Mesodermal cell (in vitro differentiated cells): Measurements from ENCODE around the gene ATXN7L1.
A peak's percentile ranks its signal among the peaks of the same experiment; 100 is the strongest.
"Not testable (repeated sequence)": the region's sequence is repeated elsewhere in the genome, so short reads cannot be mapped to it uniquely, and the experiment has no call there.

Experiments
- H3K27ac ChIP-seq: 2 replicates; pipeline ENCODE4 v1.7.0; 2013; ENCODE audit warnings: mild to moderate bottlenecking, low read depth, low read length, moderate library complexity; ENCODE audit not compliant: severe bottlenecking
- H3K36me3 ChIP-seq: 2 replicates; pipeline ENCODE4 v1.7.1; 2013; ENCODE audit warnings: mild to moderate bottlenecking, low read length, moderate library complexity; ENCODE audit not compliant: control insufficient read depth, insufficient read depth
- H3K4me1 ChIP-seq: one replicate; pipeline ENCODE4 v1.7.1; 2013; ENCODE audit warnings: mild to moderate bottlenecking, low read length; ENCODE audit not compliant: insufficient read depth, control insufficient read depth, poor library complexity, severe bottlenecking
- H3K4me3 ChIP-seq: 2 replicates; pipeline ENCODE4 v1.7.0; 2013; ENCODE audit warnings: low read length, control low read depth, mild to moderate bottlenecking; ENCODE audit not compliant: insufficient read depth, poor library complexity, severe bottlenecking; ENCODE audit errors: extremely low read depth
- H3K9me3 ChIP-seq: 2 replicates; pipeline ENCODE4 v1.7.1; 2013; ENCODE audit warnings: mild to moderate bottlenecking, low read length, moderate library complexity; ENCODE audit not compliant: control insufficient read depth
- whole genome bisulfite sequencing, 2 experiments: methylation state at CpG; one replicate each; pipeline ENCODE4 v1.1.5; 2013; ENCODE audit warnings: missing lambda C conversion rate in 2 of 2; ENCODE audit not compliant: insufficient coverage in 2 of 2; 5-methylcytosine and 5-hydroxymethylcytosine counted together

ATXN7L1 gene

GRCh38 chr7:105890290-105890997, 14.0 kb upstream of the ATXN7L1 start:
- 78 to 80% methylated on average over 1 to 2 of the region's 4 CpGs for WGBS, 2 experiments
- Histone ChIP-seq H3K27ac (no peak overlapping the region), H3K4me3 (no peak overlapping the region), H3K36me3 (no peaks in the 10 kb centered on the region), H3K4me1 (peaks cover 4% of the 10 kb centered on the region), H3K9me3 (no peaks in the 10 kb centered on the region)

GRCh38 chr7:105887569-105888189, 11.3 kb upstream of the ATXN7L1 start:
- H3K36me3 ChIP-seq = no peaks in the 10 kb centered on the region
- peaks cover 4% of the 10 kb centered on the region for H3K4me1 ChIP-seq
- WGBS, 2 experiments = 82 to 83% methylated on average over 4 to 5 of the region's 6 CpGs
- H3K27ac ChIP-seq = no peak overlapping the region
- no peak overlapping the region for H3K4me3 ChIP-seq
- no peaks in the 10 kb centered on the region for H3K9me3 ChIP-seq

GRCh38 chr7:105886776-105887175, 10.4 kb upstream of the ATXN7L1 start:
- Histone ChIP-seq H3K36me3 (no peaks in the 10 kb centered on the region), H3K4me3 (no peak overlapping the region), H3K4me1 (peaks cover 4% of the 10 kb centered on the region), H3K27ac (no peak overlapping the region), H3K9me3 (no peaks in the 10 kb centered on the region)
- 93% methylated on average over 1 to 2 of the region's 2 CpGs for WGBS, 2 experiments

- Histone ChIP-seq H3K4me1 (peaks cover 4% of the 10 kb centered on the region), H3K36me3 (no peaks in the 10 kb centered on the region), H3K9me3 (no peaks in the 10 kb centered on the region), H3K27ac (no peak overlapping the region), H3K4me3 (no peak overlapping the region)
- WGBS, 2 experiments = 90 to 100% methylated on average over 2 to 4 of the region's 6 CpGs
Measured at GRCh38 chr7:105885387-105886111, 9.2 kb upstream of the ATXN7L1 start.

GRCh38 chr7:105883179-105883578, 6.8 kb upstream of the ATXN7L1 start:
- not testable (repeated sequence) for H3K4me1 ChIP-seq, H3K9me3 ChIP-seq, H3K36me3 ChIP-seq, H3K27ac ChIP-seq, H3K4me3 ChIP-seq
- 83 to 97% methylated on average over 1 to 5 of the region's 6 CpGs for WGBS, 2 experiments

GRCh38 chr7:105881439-105881838, 5.0 kb upstream of the ATXN7L1 start:
- 95 to 100% methylated on average over 1 of the region's 1 CpG for WGBS, 2 experiments
- no peaks in the 10 kb centered on the region for H3K9me3 ChIP-seq

GRCh38 chr7:105880571-105881330, 4.4 kb upstream of the ATXN7L1 start:
- peaks cover 5% of the 10 kb centered on the region for H3K4me1 ChIP-seq
- H3K27ac ChIP-seq = no peak overlapping the region
- H3K9me3 ChIP-seq = no peaks in the 10 kb centered on the region
- no peak overlapping the region for H3K4me3 ChIP-seq
- no peaks in the 10 kb centered on the region for H3K36me3 ChIP-seq
- WGBS, 2 experiments = 83 to 90% methylated on average over 5 to 6 of the region's 6 CpGs

More at GRCh38 chr7:105881439-105881838, 5.0 kb upstream of the ATXN7L1 start:
- Histone ChIP-seq H3K4me3 (no peak overlapping the region), H3K27ac (no peak overlapping the region), H3K36me3 (no peaks in the 10 kb centered on the region), H3K4me1 (peaks cover 5% of the 10 kb centered on the region)

- H3K4me3 ChIP-seq = no peak overlapping the region
- no peak overlapping the region for H3K27ac ChIP-seq
- WGBS, 2 experiments = no CpG with 5 or more reads among the region's 2 CpGs
- H3K9me3 ChIP-seq = no peaks in the 10 kb centered on the region
- peaks cover 14% of the 10 kb centered on the region for H3K4me1 ChIP-seq
- H3K36me3 ChIP-seq = peaks cover 3% of the 10 kb centered on the region
Measured at GRCh38 chr7:105879782-105880181, 3.4 kb upstream of the ATXN7L1 start.

GRCh38 chr7:105878746-105879605, 2.6 kb upstream of the ATXN7L1 start:
- Histone ChIP-seq H3K9me3 (no peaks in the 10 kb centered on the region), H3K4me3 (peak overlapping the region; percentile 70)
- WGBS, 2 experiments = 83 to 100% methylated on average over 1 of the region's 2 CpGs

GRCh38 chr7:105877736-105878135, 1.3 kb upstream of the ATXN7L1 start:
- H3K4me3 ChIP-seq = peak overlapping the region; percentile 70
- 34 to 37% methylated on average over 7 to 8 of the region's 10 CpGs for WGBS, 2 experiments

More at GRCh38 chr7:105878746-105879605, 2.6 kb upstream of the ATXN7L1 start:
- Histone ChIP-seq H3K36me3 (peaks cover 11% of the 10 kb centered on the region), H3K4me1 (peaks cover 14% of the 10 kb centered on the region), H3K27ac (no peak overlapping the region)

More at GRCh38 chr7:105877736-105878135, 1.3 kb upstream of the ATXN7L1 start:
- Histone ChIP-seq H3K36me3 (peaks cover 17% of the 10 kb centered on the region), H3K9me3 (no peaks in the 10 kb centered on the region), H3K27ac (no peak overlapping the region), H3K4me1 (peaks cover 14% of the 10 kb centered on the region)
